GM12875 (cell line): ENCODE results near the gene IGFBP7.

Source experiments
- H3K4me3 ChIP-seq: one replicate; pipeline ENCODE4 v1.5.1; 2011; ENCODE audit warnings: low read depth, low read length, control low read depth
- CTCF ChIP-seq: IDR thresholded peaks from 2 replicates; pipeline ENCODE4 v1.5.1; 2011; ENCODE audit warnings: low read depth, mild to moderate bottlenecking, control low read depth, inconsistent platforms, low read length, moderate library complexity, borderline replicate concordance; ENCODE audit not compliant: insufficient read depth

IGFBP7 gene

DNA sequence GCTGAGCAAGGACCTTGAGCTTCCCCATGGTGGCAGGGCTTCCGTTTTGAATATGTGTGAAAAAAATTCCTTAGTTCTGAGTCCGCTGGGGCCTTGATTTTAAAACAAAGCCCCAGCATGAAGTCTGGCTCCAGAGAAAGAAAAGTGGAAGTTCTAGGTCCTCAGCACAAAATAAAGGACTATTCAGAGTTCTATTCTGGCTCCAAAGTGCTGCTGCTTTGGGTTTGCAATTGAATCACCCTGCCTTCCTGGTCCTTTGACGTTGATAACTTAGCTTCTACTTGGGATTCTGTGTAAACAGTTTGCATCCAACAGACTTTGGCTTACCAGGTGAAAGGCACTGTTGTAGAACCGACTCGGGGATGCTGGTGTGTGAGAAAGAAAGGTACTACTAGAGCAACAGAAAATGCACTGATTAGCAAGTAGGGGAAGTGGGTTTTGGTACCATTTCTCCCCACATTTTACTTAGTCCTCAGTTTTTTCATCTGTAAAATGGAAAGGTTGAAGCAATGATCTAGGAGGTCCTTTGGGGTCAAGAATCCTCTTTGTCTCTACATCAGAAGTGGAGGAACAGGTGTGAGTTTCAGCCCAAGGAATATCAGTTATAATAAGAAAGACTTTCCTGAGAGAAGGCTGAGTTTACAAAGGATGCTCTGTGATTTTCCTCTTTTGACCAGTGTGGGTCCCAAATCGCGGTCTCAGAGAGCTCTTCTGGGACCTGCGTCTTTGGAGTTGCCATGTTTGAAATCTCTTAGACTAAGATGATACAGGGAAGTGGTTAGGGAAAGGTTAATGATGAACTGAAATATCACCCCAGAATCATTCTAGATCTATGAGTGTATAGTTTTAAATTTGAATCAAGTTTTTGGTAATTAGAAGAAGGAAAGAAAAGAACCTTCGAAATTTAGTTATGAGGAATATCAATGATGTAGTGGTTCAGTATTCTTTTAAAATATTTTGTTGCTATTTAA is 28.2 kb downstream of the IGFBP7 start:
- TF ChIP-seq CTCF, result no peak
- H3K4me3 ChIP-seq, result no peak overlapping the region

GRCh38 chr4:57080781-57081650 is 29.2 kb downstream of the IGFBP7 start:
- TF ChIP-seq CTCF, result no peak
- H3K4me3 ChIP-seq, result no peak overlapping the region

DNA sequence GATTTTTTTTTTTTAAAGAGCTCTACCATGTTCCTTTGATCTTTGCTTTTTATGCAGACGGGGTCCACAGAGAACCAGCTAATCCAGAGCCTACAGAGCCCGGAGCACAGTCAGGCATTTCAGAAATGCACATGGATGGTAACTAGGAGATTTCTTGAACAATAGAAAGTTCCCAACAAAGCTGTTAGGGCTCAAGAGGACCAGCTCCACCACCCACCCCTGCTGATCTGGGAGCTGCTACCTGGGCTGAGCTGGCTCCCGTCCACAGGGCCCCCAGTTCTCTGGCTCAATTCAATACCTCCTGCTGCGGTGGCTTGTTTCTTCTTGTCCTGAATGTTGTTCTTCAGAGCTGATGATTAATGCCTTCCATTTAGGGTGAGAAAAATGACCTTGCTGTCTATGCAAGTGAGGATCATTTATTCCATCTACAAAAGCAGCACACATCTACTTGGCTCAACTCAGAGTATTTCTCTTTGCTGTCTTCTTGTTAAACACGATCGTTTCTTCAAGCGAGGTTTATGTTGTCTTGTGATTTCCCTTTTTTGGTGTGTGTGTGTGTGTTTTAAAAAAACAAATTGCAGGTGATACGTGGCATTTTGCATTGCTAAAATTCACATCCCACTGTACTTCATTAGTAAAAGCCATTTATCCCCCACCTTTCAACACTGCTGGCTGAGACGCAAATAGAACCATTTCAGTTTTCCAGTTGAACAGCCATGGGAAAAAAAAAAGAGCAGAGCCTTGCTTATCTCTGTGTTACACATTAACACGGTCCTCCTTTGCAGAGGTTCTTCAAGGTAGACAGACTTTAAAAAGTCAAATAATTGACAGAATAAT is 31.3 kb downstream of the IGFBP7 start:
- H3K4me3 ChIP-seq, result no peak overlapping the region

DNA sequence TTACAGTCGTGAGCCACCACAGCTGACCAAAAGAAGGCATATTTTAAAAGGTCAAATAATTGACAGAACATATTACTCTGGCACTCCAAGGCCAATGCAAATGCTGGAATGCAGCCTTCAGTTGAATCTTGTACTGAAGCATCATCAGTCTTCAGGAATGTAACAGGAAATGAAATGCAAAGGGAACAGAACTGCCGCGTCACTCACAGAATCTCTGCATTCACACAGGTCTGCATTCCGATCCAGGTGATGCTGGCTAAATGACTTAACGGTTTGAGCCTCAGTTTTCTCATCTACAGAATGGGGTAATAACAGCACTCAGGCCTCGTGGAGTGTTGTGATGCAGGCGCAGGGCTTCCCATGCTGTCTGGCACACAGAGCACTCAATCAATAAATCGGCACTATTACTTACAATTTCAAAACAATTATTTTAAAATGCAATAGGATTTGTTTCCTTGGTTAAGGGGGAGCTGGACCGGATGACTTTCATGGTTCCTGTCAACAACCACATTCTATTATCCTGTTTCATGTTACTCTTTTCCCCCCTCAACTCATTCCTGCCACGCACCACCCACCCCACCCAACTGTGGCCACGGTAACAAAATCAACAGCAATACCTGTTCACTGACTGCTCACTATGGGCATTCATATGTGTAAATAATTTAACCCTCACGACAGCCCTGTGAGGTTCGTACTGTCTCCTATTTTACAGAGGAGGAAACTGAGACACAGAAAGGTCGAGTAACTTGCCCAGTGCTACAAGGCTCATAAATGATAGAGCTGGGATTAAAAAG is 32.4 kb downstream of the IGFBP7 start:
- no peak overlapping the region for H3K4me3 ChIP-seq
- TF ChIP-seq CTCF, result no peak

More for the DNA sequence above, 31.3 kb downstream of the IGFBP7 start:
- no peak for TF ChIP-seq CTCF

GRCh38 chr4:57076646-57077045 is 33.5 kb downstream of the IGFBP7 start:
- no peak for TF ChIP-seq CTCF
- no peak overlapping the region for H3K4me3 ChIP-seq

- no peak for TF ChIP-seq CTCF
- H3K4me3 ChIP-seq, result no peak overlapping the region
Observed at GRCh38 chr4:57075367-57075766, 34.8 kb downstream of the IGFBP7 start.
